C4-2B (cell line): ENCODE results near the gene PTPRS.

Source experiments
- CTCF ChIP-seq: fragments of 450-650 bp; conservative IDR thresholded peaks from 2 replicates; pipeline ENCODE4 v1.5.1; 2017; ENCODE audit warnings: mild to moderate bottlenecking
- ZFX ChIP-seq: fragments of 450-650 bp; IDR thresholded peaks from 2 replicates; pipeline ENCODE4 v1.6.1; 2017

- no peak for TF ChIP-seq CTCF
- no peak for TF ChIP-seq ZFX
Observed at GRCh38 chr19:5293612-5294378, 46.8 kb downstream of the PTPRS start.
